ENCODE measurements around the gene ANG. TPM values are rescaled to one million over a fixed set of nuclear protein-coding genes. Genes with fewer than 3 reads are reported as not detected.

ANG gene
- total RNA-seq, 1 donor from 2014 or later = 1.4 TPM

DNA sequence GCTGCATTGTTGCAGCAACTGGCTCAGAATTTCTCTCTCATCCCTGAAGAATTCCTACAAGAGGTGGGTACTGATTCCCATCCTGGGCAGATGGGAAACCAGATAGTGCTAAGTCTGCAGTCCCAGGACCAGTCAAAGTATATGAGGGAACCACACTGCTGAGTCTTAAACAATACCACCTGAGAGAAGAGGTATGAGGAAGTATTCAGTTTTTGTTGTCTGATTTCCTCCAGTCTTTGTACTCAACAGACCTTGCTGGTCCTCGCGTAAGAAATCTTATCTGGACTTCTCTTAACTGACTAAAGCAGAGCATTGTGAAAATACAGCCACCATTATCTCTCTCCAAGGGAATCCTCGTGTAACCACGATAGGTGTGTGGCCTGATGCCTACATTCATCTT is 53.6 kb downstream of the ANG start:
- DNase-seq (ENCODE audit: low read depth) = no peak

DNA sequence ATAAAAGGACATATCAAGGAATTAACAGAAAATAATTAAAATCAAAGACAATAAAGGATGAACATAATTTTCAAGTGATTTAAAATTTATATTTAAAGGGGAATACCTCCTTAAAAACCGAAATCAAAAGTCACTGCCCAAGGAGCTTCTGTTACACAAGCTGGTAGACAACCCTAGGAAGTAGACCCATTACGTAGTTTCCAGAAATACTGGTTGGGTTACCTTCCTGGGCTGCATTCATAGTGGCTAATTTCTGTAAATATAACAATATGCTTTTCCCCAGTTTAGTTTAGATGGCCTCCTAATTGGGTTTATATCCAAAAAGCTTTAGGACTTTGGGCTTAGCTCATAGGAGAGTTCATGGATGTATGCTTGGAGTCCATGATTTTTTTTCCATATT is 55.0 kb downstream of the ANG start:
- DNase-seq (ENCODE audit: low read depth) = no peak

Other genes with a start within 250 kb of the ANG start
- gene OSGEP, start 234.0 kb upstream of the ANG start, total RNA-seq = 33.2 and 36.2 TPM in 2 replicates
- gene APEX1, start 233.5 kb upstream of the ANG start, total RNA-seq = 125 and 145 TPM in 2 replicates
- gene PIP4P1, start 227.3 kb upstream of the ANG start, total RNA-seq = 21.1 and 22.2 TPM in 2 replicates
- gene PNP, start 219.4 kb upstream of the ANG start, total RNA-seq = 4.9 and 5.2 TPM in 2 replicates
- not detected in 2 replicates for gene RNASE10, start 183.2 kb upstream of the ANG start, total RNA-seq
- not detected in 2 replicates for gene RNASE9, start 127.7 kb upstream of the ANG start, total RNA-seq
- gene RNASE11, start 100.8 kb upstream of the ANG start, total RNA-seq = not detected in 2 replicates
- not detected in 2 replicates for gene RNASE12, start 97.4 kb upstream of the ANG start, total RNA-seq
- not detected in 2 replicates for gene OR6S1, start 47.1 kb upstream of the ANG start, total RNA-seq
- 4.7 and 7.2 TPM in 2 replicates for gene RNASE4, start 4.2 kb upstream of the ANG start, total RNA-seq
- gene EDDM3A, start 57.1 kb downstream of the ANG start, total RNA-seq = not detected in 2 replicates
- gene EDDM3B, start 79.6 kb downstream of the ANG start, total RNA-seq = not detected in 2 replicates
- not detected in 2 replicates for gene RNASE6, start 92.5 kb downstream of the ANG start, total RNA-seq
- gene RNASE1, start 114.1 kb downstream of the ANG start, total RNA-seq = not detected in 2 replicates
- gene RNASE3, start 202.6 kb downstream of the ANG start, total RNA-seq = not detected in 2 replicates